ENCODE measurements around the gene SRSF7.
"Not testable (repeated sequence)": the region's sequence is repeated elsewhere in the genome, so short reads cannot be mapped to it uniquely, and the experiment has no call there.

SRSF7 gene

GRCh38 chr2:38731090-38731489 lies 20.1 kb downstream of the SRSF7 start:
- DNase-seq: no peak

GRCh38 chr2:38728694-38729093 lies 22.5 kb downstream of the SRSF7 start:
- DNase-seq: no peak

- DNase-seq: no peak
Measured at GRCh38 chr2:38727661-38728060, 23.5 kb downstream of the SRSF7 start.

GRCh38 chr2:38723173-38723572 lies 28.0 kb downstream of the SRSF7 start:
- DNase-seq: no peak

- DNase-seq: no peak
Measured at GRCh38 chr2:38722271-38723061, 28.7 kb downstream of the SRSF7 start.

- no peak for DNase-seq
Measured at GRCh38 chr2:38720613-38721241, 30.4 kb downstream of the SRSF7 start.

- no peak for DNase-seq
Measured at GRCh38 chr2:38719706-38720105, 31.5 kb downstream of the SRSF7 start.

GRCh38 chr2:38718601-38719000 lies 32.6 kb downstream of the SRSF7 start:
- no peak for DNase-seq

- no peak for DNase-seq
Measured at GRCh38 chr2:38716185-38716584, 35.0 kb downstream of the SRSF7 start.

GRCh38 chr2:38714941-38715340 lies 36.2 kb downstream of the SRSF7 start:
- not testable (repeated sequence) for DNase-seq

- no peak for DNase-seq
Measured at GRCh38 chr2:38713338-38713737, 37.8 kb downstream of the SRSF7 start.

GRCh38 chr2:38712871-38713270 lies 38.3 kb downstream of the SRSF7 start:
- DNase-seq: no peak

- no peak for DNase-seq
Measured at GRCh38 chr2:38712413-38712812, 38.7 kb downstream of the SRSF7 start.

- DNase-seq: no peak
Measured at GRCh38 chr2:38711558-38711957, 39.6 kb downstream of the SRSF7 start.

- DNase-seq: no peak
Measured at GRCh38 chr2:38709567-38710194, 41.5 kb downstream of the SRSF7 start.

- DNase-seq: no peak
Measured at GRCh38 chr2:38708900-38709566, 42.1 kb downstream of the SRSF7 start.

GRCh38 chr2:38708491-38708890 lies 42.7 kb downstream of the SRSF7 start:
- DNase-seq: not testable (repeated sequence)

- no peak for DNase-seq
Measured at GRCh38 chr2:38706846-38707345, 44.3 kb downstream of the SRSF7 start.

GRCh38 chr2:38704664-38705063 lies 46.5 kb downstream of the SRSF7 start:
- DNase-seq: no peak

- not testable (repeated sequence) for DNase-seq
Measured at GRCh38 chr2:38703336-38703735, 47.8 kb downstream of the SRSF7 start.

GRCh38 chr2:38702413-38702812 lies 48.7 kb downstream of the SRSF7 start:
- no peak for DNase-seq

- no peak for DNase-seq
Measured at GRCh38 chr2:38701542-38701941, 49.6 kb downstream of the SRSF7 start.

- DNase-seq: no peak
Measured at GRCh38 chr2:38700881-38701458, 50.2 kb downstream of the SRSF7 start.

Data from NCI-H187 treated with DMSO at 0.1 percent for 48 hours (cell line).